ENCODE data around the gene KLF13. TPM values are rescaled to one million over a fixed set of nuclear protein-coding genes. Genes with fewer than 3 reads are reported as not detected.

The KLF13 gene
- total RNA-seq, 1 donor from 2014 or later: 235 TPM

GRCh38 chr15:31374986-31375385 is 48.4 kb downstream of the KLF13 start:
- H3K9me3 ChIP-seq: no peaks in the 10 kb centered on the region
- peaks cover 0 to 9% of the 10 kb centered on the region in 2 donors for H3K4me1 ChIP-seq
- no peak for DNase-seq (ENCODE audit: low spot score in 2 of 2)
- no peak overlapping the region for H3K4me3 ChIP-seq
- no peaks in the 10 kb centered on the region for H3K27me3 ChIP-seq
- H3K36me3 ChIP-seq: peaks cover 14 to 41% of the 10 kb centered on the region in 2 donors
- no peak overlapping the region for H3K27ac ChIP-seq
- intact Hi-C loops (cut with DNase I): no loop called here
- no peak for TF ChIP-seq CTCF (IDR thresholded peaks at IDR 0.05)

GRCh38 chr15:31375772-31376171 is 49.1 kb downstream of the KLF13 start:
- TF ChIP-seq CTCF (IDR thresholded peaks at IDR 0.05): no peak
- H3K4me1 ChIP-seq: peaks cover 0 to 9% of the 10 kb centered on the region in 2 donors
- intact Hi-C loops (cut with DNase I): no loop called here
- no peak overlapping the region for H3K27ac ChIP-seq
- no peaks in the 10 kb centered on the region for H3K9me3 ChIP-seq
- no peak overlapping the region for H3K4me3 ChIP-seq
- H3K36me3 ChIP-seq: peaks cover 22 to 48% of the 10 kb centered on the region in 2 donors
- no peak for DNase-seq (ENCODE audit: low spot score in 2 of 2)
- H3K27me3 ChIP-seq: no peaks in the 10 kb centered on the region

DNA sequence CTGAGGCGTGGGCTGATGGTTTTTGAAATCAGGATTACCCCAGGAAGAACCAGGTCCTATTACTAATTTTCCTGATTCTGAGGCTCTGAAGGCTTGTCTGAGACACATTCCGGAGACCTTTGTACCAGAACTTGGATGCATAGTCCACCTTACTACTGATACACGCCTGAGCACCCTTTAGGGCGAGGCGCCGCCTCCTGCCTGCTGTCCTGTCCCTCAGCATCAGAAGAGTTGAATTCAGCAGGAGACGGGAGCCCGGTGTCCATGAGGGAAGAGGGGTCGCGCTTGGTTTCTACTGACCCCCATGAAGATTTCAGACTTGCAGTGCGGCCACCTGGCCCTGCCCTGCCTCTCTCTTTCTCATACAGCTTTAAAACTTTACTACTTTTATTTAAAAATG is 49.9 kb downstream of the KLF13 start:
- peaks cover 0 to 9% of the 10 kb centered on the region in 2 donors for H3K4me1 ChIP-seq
- no peaks in the 10 kb centered on the region for H3K27me3 ChIP-seq
- no peak overlapping the region for H3K4me3 ChIP-seq
- DNase-seq (ENCODE audit: low spot score in 2 of 2): no peak
- H3K9me3 ChIP-seq: no peaks in the 10 kb centered on the region
- no peak for TF ChIP-seq CTCF (IDR thresholded peaks at IDR 0.05)
- intact Hi-C loops (cut with DNase I): no loop called here
- H3K27ac ChIP-seq: no peak overlapping the region
- H3K36me3 ChIP-seq: peaks cover 23 to 48% of the 10 kb centered on the region in 2 donors

DNA sequence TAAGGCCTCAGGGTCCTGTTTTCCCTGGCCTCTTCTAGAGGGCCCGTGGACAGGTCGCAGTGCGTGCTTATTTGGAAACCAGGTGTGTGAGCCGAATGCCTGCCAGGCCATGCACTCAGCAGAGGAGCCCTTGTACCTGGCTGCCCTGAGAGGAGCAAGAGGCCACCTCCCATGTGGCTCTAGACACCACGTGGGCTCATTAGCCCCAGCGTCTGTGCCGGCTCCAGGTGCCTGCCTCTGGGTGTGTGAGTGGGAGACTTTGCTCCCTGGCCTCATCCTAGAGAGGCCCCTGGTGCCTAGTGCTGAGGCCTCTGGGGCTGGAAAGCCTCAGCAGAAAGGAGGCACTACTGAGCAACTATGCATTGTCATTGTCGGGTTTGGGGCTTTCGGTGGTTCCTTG is 50.4 kb downstream of the KLF13 start:
- peaks cover 23 to 45% of the 10 kb centered on the region in 2 donors for H3K36me3 ChIP-seq
- no peak overlapping the region for H3K27ac ChIP-seq
- no peak for DNase-seq (ENCODE audit: low spot score in 2 of 2)
- peaks cover 0 to 9% of the 10 kb centered on the region in 2 donors for H3K4me1 ChIP-seq
- TF ChIP-seq CTCF (IDR thresholded peaks at IDR 0.05): no peak
- H3K9me3 ChIP-seq: no peaks in the 10 kb centered on the region
- H3K4me3 ChIP-seq: no peak overlapping the region
- no peaks in the 10 kb centered on the region for H3K27me3 ChIP-seq
- intact Hi-C loops (cut with DNase I): no loop called here

- intact Hi-C loops (cut with DNase I): no loop called here
- no peaks in the 10 kb centered on the region for H3K27me3 ChIP-seq
- no peak overlapping the region for H3K27ac ChIP-seq
- H3K4me3 ChIP-seq: no peak overlapping the region
- peaks cover 0 to 3% of the 10 kb centered on the region in 2 donors for H3K4me1 ChIP-seq
- H3K9me3 ChIP-seq: no peaks in the 10 kb centered on the region
- peaks cover 17 to 32% of the 10 kb centered on the region in 2 donors for H3K36me3 ChIP-seq
- TF ChIP-seq CTCF (IDR thresholded peaks at IDR 0.05): no peak
- no peak for DNase-seq (ENCODE audit: low spot score in 2 of 2)
Measured at GRCh38 chr15:31378363-31378903, 51.8 kb downstream of the KLF13 start.

DNA sequence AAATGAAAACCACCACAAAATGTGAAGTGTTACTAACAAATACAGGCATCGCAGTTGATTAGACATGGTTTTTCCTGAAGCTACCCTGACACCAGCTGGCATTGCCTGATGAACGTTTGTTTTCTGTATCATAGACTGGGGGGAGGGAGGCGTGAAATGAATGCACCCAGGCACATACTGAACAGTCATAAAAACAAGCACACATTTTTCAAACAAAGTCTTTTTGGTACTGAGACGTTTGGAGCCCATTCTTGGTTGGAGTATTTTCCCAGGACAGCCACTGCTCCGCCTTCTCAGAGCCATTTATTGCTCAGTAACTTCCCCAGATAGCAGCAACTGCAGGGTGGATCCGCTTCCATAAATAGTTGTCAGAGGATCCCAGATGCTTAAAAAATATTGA is 52.4 kb downstream of the KLF13 start:
- Histone ChIP-seq H3K4me1 (peaks cover 0 to under 1% of the 10 kb centered on the region in 2 donors), H3K9me3 (no peaks in the 10 kb centered on the region), H3K27me3 (no peaks in the 10 kb centered on the region), H3K27ac (no peak overlapping the region), H3K36me3 (peaks cover 16 to 27% of the 10 kb centered on the region in 2 donors), H3K4me3 (no peak overlapping the region)
- TF ChIP-seq CTCF (IDR thresholded peaks at IDR 0.05): no peak
- intact Hi-C loops (cut with DNase I): no loop called here
- no peak for DNase-seq (ENCODE audit: low spot score in 2 of 2)
